DND-41 (cell line): ENCODE data around the gene KCNT2.

ENCODE experiments used
- ATAC-seq: fragments of 200-7000 bp; cut with Tn5 transposase; 3 replicates; pipeline ENCODE4 v1.9.1; 2021; ENCODE audit warnings: low read depth; ENCODE audit not compliant: insufficient read depth
- DNase-seq: peaks from one replicate; pipeline ENCODE4 v3.0.0-alpha.2; 2020
- H2AFZ ChIP-seq: 2 replicates; pipeline ENCODE4 v1.6.0; 2012; ENCODE audit warnings: low read depth, low read length
- H3K27ac ChIP-seq: 2 replicates; pipeline ENCODE4 v1.5.1; 2012; ENCODE audit warnings: low read length, inconsistent platforms
- H3K27me3 ChIP-seq: fragments of 200-600 bp; sonication (generic); 2 replicates; pipeline ENCODE4 v1.6.0; 2012; ENCODE audit warnings: low read length, mild to moderate bottlenecking, inconsistent platforms; ENCODE audit not compliant: insufficient read depth, poor library complexity
- H3K36me3 ChIP-seq: 2 replicates; pipeline ENCODE4 v1.5.1; 2012; ENCODE audit warnings: low read length, inconsistent platforms; ENCODE audit not compliant: insufficient read depth
- H3K4me1 ChIP-seq: 2 replicates; pipeline ENCODE4 v1.5.1; 2012; ENCODE audit warnings: mild to moderate bottlenecking, low read length; ENCODE audit not compliant: insufficient read depth
- H3K4me2 ChIP-seq: 2 replicates; pipeline ENCODE4 v1.6.0; 2012; ENCODE audit warnings: mild to moderate bottlenecking, moderate library complexity, low read length, inconsistent platforms; ENCODE audit not compliant: insufficient read depth
- H3K4me3 ChIP-seq, 2 experiments: fragments of 200-600 bp in 1 of 2; shearing (Covaris generic) in 1 of 2; 2 replicates each; pipeline ENCODE4 v1.5.1; 2012 to 2016; ENCODE audit warnings: inconsistent platforms in 2 of 2, low read length in 2 of 2, mild to moderate bottlenecking in 2 of 2, low read depth in 1 of 2, moderate library complexity in 1 of 2
- H3K79me2 ChIP-seq: 2 replicates; pipeline ENCODE4 v1.6.0; 2012; ENCODE audit warnings: low read length, inconsistent platforms; ENCODE audit not compliant: insufficient read depth
- H3K9ac ChIP-seq: 2 replicates; pipeline ENCODE4 v1.6.0; 2012; ENCODE audit warnings: low read depth, mild to moderate bottlenecking, inconsistent platforms, low read length, moderate library complexity
- H3K9me3 ChIP-seq: 2 replicates; pipeline ENCODE4 v1.5.1; 2012; ENCODE audit warnings: low read length, moderate library complexity, mild to moderate bottlenecking, inconsistent platforms; ENCODE audit not compliant: insufficient read depth, severe bottlenecking
- H4K20me1 ChIP-seq: 2 replicates; pipeline ENCODE4 v1.6.0; 2012; ENCODE audit warnings: low read length; ENCODE audit not compliant: insufficient read depth
- CTCF ChIP-seq: IDR thresholded peaks from 2 replicates; pipeline ENCODE4 v1.5.1; 2012; ENCODE audit warnings: borderline replicate concordance, low read length, moderate library complexity, mild to moderate bottlenecking; ENCODE audit not compliant: poor library complexity, severe bottlenecking; ENCODE audit errors: extremely low read depth
- EZH2 ChIP-seq: IDR thresholded peaks from 3 replicates; pipeline ENCODE4 v1.6.1; 2012; ENCODE audit warnings: borderline replicate concordance, low read depth, mild to moderate bottlenecking, moderate library complexity, low read length, inconsistent platforms; ENCODE audit not compliant: severe bottlenecking

The KCNT2 gene

GRCh38 chr1:196593955-196594354 is 14.3 kb downstream of the KCNT2 start:
- no peak for DNase-seq
- no peak overlapping the region for H3K27ac ChIP-seq
- no peak for ATAC-seq
- no peak overlapping the region for H3K9ac ChIP-seq
- no peaks in the 10 kb centered on the region for H4K20me1 ChIP-seq
- no peaks in the 10 kb centered on the region for H3K79me2 ChIP-seq
- no peaks in the 10 kb centered on the region for H3K27me3 ChIP-seq
- no peaks in the 10 kb centered on the region for H3K4me1 ChIP-seq
- no peak for TF ChIP-seq EZH2
- no peak for TF ChIP-seq CTCF
- no peak overlapping the region for H2AFZ ChIP-seq
- H3K36me3 ChIP-seq, result no peaks in the 10 kb centered on the region
- no peak overlapping the region for H3K4me3 ChIP-seq
- H3K4me2 ChIP-seq, result no peak overlapping the region
- H3K9me3 ChIP-seq, result no peaks in the 10 kb centered on the region

DNA sequence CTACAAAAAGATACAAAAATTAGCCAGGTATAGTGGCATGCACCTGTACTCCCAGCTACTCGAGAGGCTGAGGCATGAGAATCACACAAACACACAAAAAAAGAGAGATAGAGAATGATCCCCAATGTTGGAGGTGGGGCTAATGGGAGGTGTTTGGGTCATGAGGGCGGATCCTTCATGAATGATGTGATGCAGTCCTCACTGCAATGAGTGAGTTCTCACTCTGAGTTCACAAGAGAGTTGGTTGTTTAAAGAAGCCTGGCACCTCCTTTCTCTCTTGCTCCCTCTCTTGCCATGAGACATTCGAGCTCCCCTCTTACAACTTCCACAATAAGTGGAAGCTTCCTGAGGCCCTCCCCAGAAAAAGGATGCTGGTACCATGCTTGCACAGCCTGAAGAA is 17.3 kb downstream of the KCNT2 start:
- H2AFZ ChIP-seq, result no peak overlapping the region
- H3K9ac ChIP-seq, result no peak overlapping the region
- no peaks in the 10 kb centered on the region for H3K36me3 ChIP-seq
- no peaks in the 10 kb centered on the region for H4K20me1 ChIP-seq
- DNase-seq, result no peak
- H3K27ac ChIP-seq, result no peak overlapping the region
- no peaks in the 10 kb centered on the region for H3K79me2 ChIP-seq
- H3K9me3 ChIP-seq, result no peaks in the 10 kb centered on the region
- H3K27me3 ChIP-seq, result no peaks in the 10 kb centered on the region
- no peak for TF ChIP-seq EZH2
- no peak for TF ChIP-seq CTCF
- H3K4me3 ChIP-seq, result no peak overlapping the region
- ATAC-seq, result no peak
- no peak overlapping the region for H3K4me2 ChIP-seq
- H3K4me1 ChIP-seq, result no peaks in the 10 kb centered on the region

- no peak overlapping the region for H3K4me2 ChIP-seq
- no peak overlapping the region for H3K9ac ChIP-seq
- H4K20me1 ChIP-seq, result no peaks in the 10 kb centered on the region
- no peak overlapping the region for H3K4me3 ChIP-seq
- TF ChIP-seq EZH2 (no peak), CTCF (no peak)
- H3K9me3 ChIP-seq, result no peaks in the 10 kb centered on the region
- no peaks in the 10 kb centered on the region for H3K27me3 ChIP-seq
- H2AFZ ChIP-seq, result no peak overlapping the region
- no peaks in the 10 kb centered on the region for H3K36me3 ChIP-seq
- DNase-seq, result no peak
- no peak for ATAC-seq
- no peaks in the 10 kb centered on the region for H3K79me2 ChIP-seq
- H3K27ac ChIP-seq, result no peak overlapping the region
- H3K4me1 ChIP-seq, result no peaks in the 10 kb centered on the region
Measured at GRCh38 chr1:196590012-196590708, 18.1 kb downstream of the KCNT2 start.

GRCh38 chr1:196584696-196585095 is 23.5 kb downstream of the KCNT2 start:
- no peak overlapping the region for H3K9ac ChIP-seq
- no peaks in the 10 kb centered on the region for H3K27me3 ChIP-seq
- ATAC-seq (no peak), DNase-seq (no peak)
- no peak overlapping the region for H2AFZ ChIP-seq
- H4K20me1 ChIP-seq, result no peaks in the 10 kb centered on the region
- H3K4me1 ChIP-seq, result no peaks in the 10 kb centered on the region
- H3K4me2 ChIP-seq, result no peak overlapping the region
- H3K27ac ChIP-seq, result no peak overlapping the region
- TF ChIP-seq EZH2, result no peak
- TF ChIP-seq CTCF, result no peak
- H3K9me3 ChIP-seq, result no peaks in the 10 kb centered on the region
- H3K79me2 ChIP-seq, result no peaks in the 10 kb centered on the region
- no peak overlapping the region for H3K4me3 ChIP-seq
- no peaks in the 10 kb centered on the region for H3K36me3 ChIP-seq
